ENCODE measurements around the gene PLCD1.

Gene PLCD1

GRCh38 chr3:37964146-37964545 is 65.3 kb downstream of the PLCD1 start:
- DNase-seq (ENCODE audit: low read depth), result no peak

- no peak for DNase-seq (ENCODE audit: low read depth)
Measured at GRCh38 chr3:37963635-37964034, 65.8 kb downstream of the PLCD1 start.

GRCh38 chr3:37963016-37963415 is 66.4 kb downstream of the PLCD1 start:
- DNase-seq (ENCODE audit: low read depth), result no peak

GRCh38 chr3:37961622-37962431 is 67.6 kb downstream of the PLCD1 start:
- no peak for DNase-seq (ENCODE audit: low read depth)

GRCh38 chr3:37957539-37957936 is 71.9 kb downstream of the PLCD1 start:
- DNase-seq (ENCODE audit: low read depth), result no peak

Data from activated T-cell treated with anti-CD3 and anti-CD28 coated beads for 1 hour (primary cell).